HUES64 (cell line): Measurements from ENCODE around the gene UBE2E1.
"Not testable (repeated sequence)": the region's sequence is repeated elsewhere in the genome, so short reads cannot be mapped to it uniquely, and the experiment has no call there.

Experiments used
- H3K27ac ChIP-seq: 2 replicates; pipeline ENCODE4 v1.7.0; 2013; ENCODE audit warnings: low read depth, low read length, inconsistent platforms
- H3K27me3 ChIP-seq: 2 replicates; pipeline ENCODE4 v1.6.1; 2013; ENCODE audit warnings: mild to moderate bottlenecking, low read length; ENCODE audit not compliant: insufficient read depth
- H3K36me3 ChIP-seq: 2 replicates; pipeline ENCODE4 v1.6.1; 2013; ENCODE audit warnings: mild to moderate bottlenecking, low read length; ENCODE audit not compliant: insufficient read depth
- H3K4me1 ChIP-seq: 2 replicates; pipeline ENCODE4 v1.6.1; 2013; ENCODE audit warnings: mild to moderate bottlenecking, low read length, moderate library complexity; ENCODE audit not compliant: insufficient read depth
- H3K4me3 ChIP-seq: 2 replicates; pipeline ENCODE4 v1.5.1; 2013; ENCODE audit warnings: mild to moderate bottlenecking, low read length, moderate library complexity
- H3K9ac ChIP-seq: 2 replicates; pipeline ENCODE4 v1.6.1; 2013; ENCODE audit warnings: mild to moderate bottlenecking, low read depth, low read length
- H3K9me3 ChIP-seq: 2 replicates; pipeline ENCODE4 v1.6.1; 2013; ENCODE audit warnings: low read depth, low read length; ENCODE audit not compliant: insufficient read depth
- WGBS: fragments of 150-250, 120-280 bp; methylation state at CpG from one replicate; pipeline ENCODE4 v1.1.7; 2013; ENCODE audit warnings: missing lambda C conversion rate; 5-methylcytosine and 5-hydroxymethylcytosine counted together

The UBE2E1 gene

GRCh38 chr3:23912335-23912734, 106.6 kb downstream of the UBE2E1 start:
- not testable (repeated sequence) for H3K9me3 ChIP-seq, H3K4me3 ChIP-seq, H3K27me3 ChIP-seq, H3K9ac ChIP-seq, H3K27ac ChIP-seq
- WGBS = 100% methylated on average over 1 of the region's 3 CpGs
- Histone ChIP-seq H3K4me1 (peaks cover 12% of the 10 kb centered on the region), H3K36me3 (peaks cover 32% of the 10 kb centered on the region)

- H3K36me3 ChIP-seq = peaks cover 30% of the 10 kb centered on the region
- H3K27ac ChIP-seq = no peak overlapping the region
- no peak overlapping the region for H3K4me3 ChIP-seq
- no CpG with 5 or more reads among the region's 1 CpG for WGBS
- H3K9ac ChIP-seq = no peak overlapping the region
- H3K9me3 ChIP-seq = no peaks in the 10 kb centered on the region
- peaks cover 12% of the 10 kb centered on the region for H3K4me1 ChIP-seq
- H3K27me3 ChIP-seq = peaks cover 6% of the 10 kb centered on the region
These were observed 107.4 kb downstream of the UBE2E1 start for GRCh38 chr3:23913182-23913581.

GRCh38 chr3:23913873-23914743, 108.4 kb downstream of the UBE2E1 start:
- H3K9ac ChIP-seq = no peak overlapping the region
- peaks cover 18% of the 10 kb centered on the region for H3K4me1 ChIP-seq
- H3K27ac ChIP-seq = no peak overlapping the region
- no peak overlapping the region for H3K4me3 ChIP-seq
- 81% methylated on average over 2 of the region's 3 CpGs for WGBS
- H3K36me3 ChIP-seq = peaks cover 31% of the 10 kb centered on the region
- H3K9me3 ChIP-seq = no peaks in the 10 kb centered on the region
- H3K27me3 ChIP-seq = peaks cover 6% of the 10 kb centered on the region

GRCh38 chr3:23915537-23916108, 109.9 kb downstream of the UBE2E1 start:
- peaks cover 6% of the 10 kb centered on the region for H3K27me3 ChIP-seq
- 39% methylated on average over 7 of the region's 7 CpGs for WGBS

GRCh38 chr3:23916152-23916885, 110.6 kb downstream of the UBE2E1 start:
- Histone ChIP-seq H3K4me3 (peak overlapping the region; percentile 78), H3K36me3 (peaks cover 36% of the 10 kb centered on the region), H3K9me3 (no peaks in the 10 kb centered on the region), H3K4me1 (peaks cover 18% of the 10 kb centered on the region), H3K27me3 (peaks cover 6% of the 10 kb centered on the region), H3K9ac (peak overlapping the region; percentile 87), H3K27ac (peak overlapping the region; percentile 59)
- 3% methylated on average over 48 of the region's 48 CpGs for WGBS

More at GRCh38 chr3:23915537-23916108, 109.9 kb downstream of the UBE2E1 start:
- Histone ChIP-seq H3K27ac (no peak overlapping the region), H3K4me1 (peaks cover 18% of the 10 kb centered on the region), H3K36me3 (peaks cover 35% of the 10 kb centered on the region), H3K9me3 (no peaks in the 10 kb centered on the region), H3K9ac (peak overlapping the region; percentile 87), H3K4me3 (peak overlapping the region; percentile 78)

- peaks cover 18% of the 10 kb centered on the region for H3K4me1 ChIP-seq
- H3K27me3 ChIP-seq = peaks cover 6% of the 10 kb centered on the region
- peak within 1 kb of the TSS; percentile 78 for H3K4me3 ChIP-seq
- no peaks in the 10 kb centered on the region for H3K9me3 ChIP-seq
- H3K9ac ChIP-seq = peak within 1 kb of the TSS; percentile 99
- H3K36me3 ChIP-seq = peaks cover 40% of the 10 kb centered on the region
- WGBS = under 1% methylated on average over 64 of the region's 64 CpGs
- peak within 1 kb of the TSS; percentile 79 for H3K27ac ChIP-seq
These were observed 111.3 kb downstream of the UBE2E1 start, which contains the start of the genes NKIRAS1 and RPL15 for GRCh38 chr3:23916886-23917678. NKIRAS1 (minus strand) TSS chr3:23916990; CDS start chr3:23910904, 6,086 bp downstream. RPL15 (plus strand) TSS chr3:23917132; CDS start chr3:23917860, 728 bp downstream.

GRCh38 chr3:23917679-23918303, 112.0 kb downstream of the UBE2E1 start:
- H3K27me3 ChIP-seq, H3K9me3 ChIP-seq: not testable (repeated sequence)
- Histone ChIP-seq H3K27ac (peak overlapping the region; percentile 79), H3K4me3 (peak overlapping the region; percentile 78), H3K36me3 (peaks cover 41% of the 10 kb centered on the region), H3K9ac (peak overlapping the region; percentile 99), H3K4me1 (peaks cover 18% of the 10 kb centered on the region)
- WGBS = under 1% methylated on average over 18 of the region's 21 CpGs

- H3K27me3 ChIP-seq, H3K9me3 ChIP-seq: not testable (repeated sequence)
- Histone ChIP-seq H3K27ac (peak overlapping the region; percentile 79), H3K36me3 (peaks cover 41% of the 10 kb centered on the region), H3K4me3 (peak overlapping the region; percentile 78), H3K4me1 (peaks cover 18% of the 10 kb centered on the region), H3K9ac (peak overlapping the region; percentile 99)
- WGBS = 37% methylated on average over 12 of the region's 12 CpGs
These were observed 112.6 kb downstream of the UBE2E1 start for GRCh38 chr3:23918331-23918730.

- peak overlapping the region; percentile 26; the same call in 1 of the 2 replicates for H3K27ac ChIP-seq
- peaks cover 23% of the 10 kb centered on the region for H3K4me1 ChIP-seq
- peaks cover 41% of the 10 kb centered on the region for H3K36me3 ChIP-seq
- WGBS = 90% methylated on average over 2 of the region's 2 CpGs
- H3K27me3 ChIP-seq = peaks cover 6% of the 10 kb centered on the region
- H3K9ac ChIP-seq = no peak overlapping the region
- peak overlapping the region; percentile 14; the same call in 1 of the 2 replicates for H3K4me3 ChIP-seq
- no peaks in the 10 kb centered on the region for H3K9me3 ChIP-seq
These were observed 113.9 kb downstream of the UBE2E1 start for GRCh38 chr3:23919628-23920027.

- H3K36me3 ChIP-seq = peaks cover 41% of the 10 kb centered on the region
- peaks cover 19% of the 10 kb centered on the region for H3K4me1 ChIP-seq
- peak overlapping the region; percentile 21; the same call in 1 of the 2 replicates for H3K27ac ChIP-seq
- no peak overlapping the region for H3K9ac ChIP-seq
- peaks cover 6% of the 10 kb centered on the region for H3K27me3 ChIP-seq
- peak overlapping the region; percentile 12; the same call in 1 of the 2 replicates for H3K4me3 ChIP-seq
- 91% methylated on average over 5 of the region's 5 CpGs for WGBS
- no peaks in the 10 kb centered on the region for H3K9me3 ChIP-seq
These were observed 114.4 kb downstream of the UBE2E1 start for GRCh38 chr3:23920151-23920655.
